ENCODE results near the gene CEACAM19.
"Not testable (repeated sequence)": the region's sequence is repeated elsewhere in the genome, so short reads cannot be mapped to it uniquely, and the experiment has no call there.

The CEACAM19 gene, protein sequence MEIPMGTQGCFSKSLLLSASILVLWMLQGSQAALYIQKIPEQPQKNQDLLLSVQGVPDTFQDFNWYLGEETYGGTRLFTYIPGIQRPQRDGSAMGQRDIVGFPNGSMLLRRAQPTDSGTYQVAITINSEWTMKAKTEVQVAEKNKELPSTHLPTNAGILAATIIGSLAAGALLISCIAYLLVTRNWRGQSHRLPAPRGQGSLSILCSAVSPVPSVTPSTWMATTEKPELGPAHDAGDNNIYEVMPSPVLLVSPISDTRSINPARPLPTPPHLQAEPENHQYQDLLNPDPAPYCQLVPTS

DNA sequence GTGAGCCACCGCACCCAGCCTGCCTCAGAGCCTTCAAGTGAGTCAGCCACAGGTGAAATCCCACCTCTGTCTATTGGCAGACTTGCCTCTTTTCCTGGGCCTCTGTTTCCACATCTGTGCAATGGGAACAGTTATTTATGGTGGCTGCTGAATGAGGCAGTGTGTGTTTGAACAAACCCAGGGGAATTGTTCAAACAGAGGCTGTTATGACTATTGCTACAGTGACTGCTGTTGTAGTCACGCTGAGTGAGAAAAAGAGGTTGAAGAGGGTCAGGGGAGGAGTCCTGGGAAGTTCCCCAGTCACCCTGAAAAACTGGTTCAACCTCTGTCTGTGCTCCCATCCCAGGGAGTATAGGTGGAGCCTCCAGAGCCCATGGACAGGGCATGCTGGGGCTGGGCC, at the start of gene CEACAM19:
CEACAM19 (plus strand) TSS at position 83 of the 400 bp plus-strand sequence. CDS start 450 bp downstream, outside the sequence.
- no peak for DNase-seq (ENCODE audit: low read depth)

DNA sequence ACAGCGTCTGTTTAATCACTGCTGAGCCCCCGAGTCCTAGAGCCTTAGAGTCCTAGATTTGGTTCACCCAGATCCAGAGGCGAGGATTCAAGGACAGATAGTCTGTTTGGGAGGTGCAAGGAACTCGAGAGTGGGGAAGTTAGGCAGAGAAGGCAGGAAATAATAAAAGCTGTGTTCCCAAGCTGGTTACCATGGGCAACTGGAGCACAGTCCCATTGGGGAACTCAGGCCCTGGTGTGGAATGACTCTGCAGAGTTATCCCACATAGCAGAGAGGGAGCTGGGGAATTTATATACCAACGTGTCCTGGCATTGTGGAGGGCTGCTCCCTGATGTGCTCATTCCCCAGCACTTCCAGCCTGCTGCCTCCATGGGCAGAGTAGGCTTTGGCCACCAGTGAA, 48.2 kb upstream of the CEACAM19 start:
- peak; percentile 61 for DNase-seq (ENCODE audit: low read depth)

- no peak for DNase-seq (ENCODE audit: low read depth)
Observed at GRCh38 chr19:44623626-44624025, 47.7 kb upstream of the CEACAM19 start.

GRCh38 chr19:44624840-44625354, 46.4 kb upstream of the CEACAM19 start:
- no peak for DNase-seq (ENCODE audit: low read depth)

GRCh38 chr19:44625637-44626036, 45.6 kb upstream of the CEACAM19 start:
- not testable (repeated sequence) for DNase-seq (ENCODE audit: low read depth)

GRCh38 chr19:44626048-44626624, 45.1 kb upstream of the CEACAM19 start:
- peak; percentile 98 for DNase-seq (ENCODE audit: low read depth)

GRCh38 chr19:44627631-44628030, 43.7 kb upstream of the CEACAM19 start:
- DNase-seq (ENCODE audit: low read depth) = no peak

GRCh38 chr19:44628793-44629192, 42.5 kb upstream of the CEACAM19 start:
- no peak for DNase-seq (ENCODE audit: low read depth)

- DNase-seq (ENCODE audit: low read depth) = not testable (repeated sequence)
Observed at GRCh38 chr19:44631611-44632010, 39.7 kb upstream of the CEACAM19 start.

GRCh38 chr19:44634058-44634457, 37.2 kb upstream of the CEACAM19 start:
- DNase-seq (ENCODE audit: low read depth) = not testable (repeated sequence)

DNA sequence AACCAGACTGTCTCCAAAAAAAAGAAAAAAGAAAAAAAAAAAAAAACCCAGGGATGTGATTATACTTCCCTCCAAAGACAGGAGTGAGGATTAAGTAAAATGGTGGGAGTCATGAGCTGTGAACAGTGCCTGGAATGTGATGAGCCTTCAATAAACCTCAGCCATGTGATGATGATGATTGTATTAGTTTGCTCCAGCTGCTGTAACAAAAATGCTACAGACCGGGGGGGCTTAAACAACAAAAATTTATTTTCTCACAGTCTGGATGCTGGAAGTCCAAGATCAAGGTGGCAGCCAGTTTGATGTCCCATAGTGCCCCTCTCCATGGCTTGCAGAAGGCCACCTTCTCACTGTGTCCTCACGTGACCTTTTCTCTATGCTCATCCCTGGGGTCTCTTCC, 36.5 kb upstream of the CEACAM19 start:
- DNase-seq (ENCODE audit: low read depth) = no peak

DNA sequence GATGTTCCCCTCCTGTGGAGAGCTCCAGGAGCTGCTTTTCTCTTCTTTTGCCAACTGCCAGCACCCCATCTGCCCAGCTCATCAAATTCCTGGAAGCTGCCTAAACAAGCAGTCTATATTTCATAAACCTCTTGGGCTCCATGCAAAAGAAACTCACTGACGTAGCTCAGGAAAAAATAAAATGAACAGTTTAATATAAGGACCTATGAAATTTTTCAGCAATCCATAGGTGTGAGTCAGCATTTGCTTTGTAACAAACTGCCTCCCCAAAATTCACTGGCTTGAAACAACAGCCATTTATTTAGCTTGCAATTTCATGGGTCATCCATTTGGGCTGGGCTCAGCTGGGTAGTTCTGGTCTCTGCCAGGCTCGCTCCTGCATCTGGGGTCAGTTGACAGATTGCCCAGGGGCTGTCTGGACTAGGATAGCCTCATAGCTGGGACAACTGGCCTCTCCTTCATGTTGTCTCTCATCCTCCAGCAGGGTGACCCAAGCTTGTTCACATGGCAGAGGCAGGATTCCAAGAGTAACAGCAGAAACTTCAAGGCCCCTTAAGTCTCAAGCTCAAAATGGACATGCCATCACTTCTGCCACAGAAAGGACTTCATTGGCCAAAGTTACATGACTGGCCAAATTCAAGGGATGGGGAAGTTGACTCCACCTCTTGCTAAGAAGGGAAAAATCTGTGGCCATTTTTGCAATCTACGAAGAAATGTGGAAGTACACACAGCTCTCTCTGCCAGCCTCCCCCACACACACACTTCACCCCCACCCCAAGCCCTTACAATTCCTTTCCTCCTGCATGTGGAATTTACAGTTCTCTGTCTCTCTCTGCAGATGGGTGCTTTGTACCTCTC, 35.5 kb upstream of the CEACAM19 start:
- DNase-seq (ENCODE audit: low read depth) = no peak

- DNase-seq (ENCODE audit: low read depth) = no peak
Observed at GRCh38 chr19:44636439-44637389, 34.6 kb upstream of the CEACAM19 start.

DNA sequence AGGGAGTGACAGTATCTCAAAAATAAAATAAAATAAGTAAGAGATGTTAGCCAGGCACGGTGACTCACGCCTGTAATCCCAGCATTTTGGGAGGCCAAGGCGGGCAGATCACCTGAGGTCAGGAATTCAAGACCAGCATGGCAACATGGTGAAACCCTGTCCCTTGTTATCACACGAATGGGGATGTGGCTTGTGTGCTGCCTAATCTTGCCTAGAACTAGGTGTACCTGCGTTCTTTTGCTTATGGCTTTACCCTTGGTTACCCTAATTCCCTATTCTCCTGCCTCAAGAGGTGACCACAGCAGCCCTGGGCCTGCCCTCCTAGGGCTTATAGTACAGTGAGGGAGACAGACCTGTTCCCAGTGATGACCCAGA, 33.9 kb upstream of the CEACAM19 start:
- no peak for DNase-seq (ENCODE audit: low read depth)

DNA sequence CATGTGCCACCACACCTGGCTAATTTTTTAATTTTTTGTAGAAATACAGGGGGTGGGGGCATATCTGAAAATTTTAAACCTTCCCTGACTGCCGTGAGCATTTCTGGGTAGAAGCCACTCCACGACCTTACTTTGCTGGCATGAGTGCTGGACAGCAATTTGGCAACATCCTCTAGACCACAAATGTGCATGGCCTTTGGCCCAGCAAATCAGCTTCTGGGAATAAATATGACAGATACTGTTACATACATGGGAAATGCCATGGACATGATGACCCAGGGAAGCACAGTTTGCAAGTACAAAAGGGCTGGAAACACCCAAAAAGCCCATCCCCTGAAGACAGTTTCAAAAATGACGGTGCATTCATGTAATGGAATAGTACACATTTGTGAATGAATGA, 30.8 kb upstream of the CEACAM19 start:
- DNase-seq (ENCODE audit: low read depth) = no peak

GRCh38 chr19:44641501-44642265, 29.6 kb upstream of the CEACAM19 start:
- DNase-seq (ENCODE audit: low read depth) = no peak

DNA sequence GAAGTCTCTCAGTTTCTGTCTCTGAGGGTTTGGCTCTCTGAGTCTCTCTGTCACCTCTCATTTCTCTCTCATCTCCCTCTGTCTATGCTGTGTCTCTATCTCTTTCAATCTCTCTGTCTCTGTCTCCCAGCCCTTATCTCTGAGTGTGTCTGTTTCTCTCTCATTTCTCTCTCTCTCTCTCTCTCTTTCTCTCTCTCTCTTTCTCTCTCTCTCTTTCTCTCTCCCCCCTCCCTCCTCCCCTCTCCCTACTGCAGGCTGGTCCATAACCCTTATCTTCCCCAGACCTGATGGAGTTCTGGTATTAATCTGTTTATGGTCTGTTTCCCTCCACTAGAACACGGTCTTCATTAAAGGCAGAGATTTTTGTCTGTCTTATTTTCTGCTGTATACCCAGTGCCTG, 28.9 kb upstream of the CEACAM19 start:
- DNase-seq (ENCODE audit: low read depth) = no peak

DNA sequence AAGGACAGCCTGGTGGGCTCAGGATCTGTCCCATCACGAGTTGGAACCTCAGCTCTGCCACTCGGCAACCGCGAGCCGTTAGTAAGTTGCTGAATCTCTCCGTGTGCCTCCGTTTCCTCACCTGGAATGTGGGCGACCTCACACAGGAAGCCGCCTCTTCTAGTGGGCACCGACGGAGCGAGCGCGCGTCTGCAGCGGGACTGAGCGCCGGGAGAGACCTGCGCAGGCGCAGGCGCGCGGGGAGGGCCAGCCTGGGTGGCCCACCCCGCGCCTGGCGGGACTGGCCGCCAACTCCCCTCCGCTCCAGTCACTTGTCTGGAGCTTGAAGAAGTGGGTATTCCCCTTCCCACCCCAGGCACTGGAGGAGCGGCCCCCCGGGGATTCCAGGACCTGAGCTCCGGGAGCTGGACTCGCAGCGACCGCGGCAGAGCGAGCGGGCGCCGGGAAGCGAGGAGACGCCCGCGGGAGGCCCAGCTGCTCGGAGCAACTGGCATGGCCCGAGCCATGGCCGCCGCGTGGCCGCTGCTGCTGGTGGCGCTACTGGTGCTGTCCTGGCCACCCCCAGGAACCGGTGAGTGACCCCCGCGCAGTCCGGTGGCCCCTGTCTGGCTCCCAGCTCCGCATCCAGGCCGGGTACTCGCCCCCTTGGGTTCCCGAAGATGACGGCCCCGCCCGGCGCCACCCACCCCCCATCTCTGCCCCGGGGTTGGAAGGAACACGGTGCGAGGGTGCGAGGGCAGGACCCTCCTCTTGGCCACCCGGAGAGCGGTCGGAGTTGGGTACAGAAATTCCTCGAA, 27.5 kb upstream of the CEACAM19 start, which contains the start of gene PVR:
PVR (plus strand) TSS at position 306 of the 797 bp plus-strand sequence; CDS start at position 493, 187 bp downstream.
- peak; percentile 45 for DNase-seq (ENCODE audit: low read depth)

- no peak for DNase-seq (ENCODE audit: low read depth)
Observed at GRCh38 chr19:44644402-44645016, 26.8 kb upstream of the CEACAM19 start.

Measured in GM04504 (cell line).